ENCODE measurements around the gene CYFIP1. TPM values are rescaled to one million over a fixed set of nuclear protein-coding genes. Genes with fewer than 3 reads are reported as not detected.

Gene CYFIP1
- total and polyA plus RNA-seq, 10 of the 15 experiments (the other 5 are each of a cell fraction or from before 2014, with no cell fraction given) = 3.5 to 46.2 (median 28.3) TPM

DNA sequence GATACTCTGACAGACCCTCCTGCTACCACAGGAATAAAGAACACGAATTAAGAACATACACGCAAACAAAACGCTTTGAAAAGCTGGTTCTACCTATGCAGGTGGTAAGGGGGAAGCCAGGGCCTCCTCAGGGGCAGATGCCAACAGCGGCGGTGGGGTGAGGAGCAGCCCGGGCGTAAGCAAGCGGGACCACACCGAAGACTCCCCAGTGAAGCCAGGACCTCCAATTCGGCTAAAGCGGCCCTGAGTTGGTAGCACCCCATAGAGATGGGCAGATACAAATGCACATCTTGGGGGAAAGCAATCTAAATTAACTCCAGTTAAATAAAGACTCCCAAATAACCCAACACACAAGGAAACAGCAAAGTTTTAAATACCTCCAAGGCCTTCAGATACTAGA is 109.3 kb downstream of the CYFIP1 start:
- H3K4me1 ChIP-seq (ENCODE audit: control insufficient read depth, insufficient read depth, low read length) = no peaks in the 10 kb centered on the region
- H3K27ac ChIP-seq (ENCODE audit: control insufficient read depth, insufficient read depth) = no peak overlapping the region
- ChIA-PET RAD21 (ENCODE audit: unreplicated experiment) (no interaction called here), POLR2A (no interaction called here), CTCF (no interaction called here), SMC1A (ENCODE audit: uncharacterized antibody, unreplicated experiment) (no interaction called here)
- no peak overlapping the region for H3K4me3 ChIP-seq
- no peaks in the 10 kb centered on the region for H3K9me3 ChIP-seq (replicated peaks; ENCODE audit: control insufficient read depth, insufficient read depth, low read length)
- FAIRE-seq = no peak
- peaks cover 12 to 52% of the 10 kb centered on the region in 2 experiments for H3K36me3 ChIP-seq (ENCODE audit: control insufficient read depth in 2 of 2, insufficient read depth in 2 of 2, low read length in 1 of 2)
- H3K79me2 ChIP-seq (ENCODE audit: control insufficient read depth, insufficient read depth, low read length) = no peaks in the 10 kb centered on the region
- intact Hi-C loops (cut with micrococcal nuclease; ENCODE audit: unreplicated experiment) = no loop called here
- H3K9ac ChIP-seq (ENCODE audit: control insufficient read depth, insufficient read depth, low read length) = no peak overlapping the region
- ATAC-seq = no peak
- BruUV-seq (replicated peaks) = no TSS peak
- WGBS (ENCODE audit: insufficient coverage, insufficient replicate concordance, low lambda C conversion rate, missing lambda C conversion rate) = 92% methylated on average over 11 of the region's 11 CpGs
- no peak overlapping the region for H3K4me2 ChIP-seq (ENCODE audit: control insufficient read depth, insufficient read depth)
- no peak overlapping the region for H2AFZ ChIP-seq (ENCODE audit: control insufficient read depth, low read depth, low read length)
- no peaks in the 10 kb centered on the region for H3K27me3 ChIP-seq (replicated peaks in 1 of 2; ENCODE audit: control insufficient read depth in 2 of 2, insufficient read depth in 2 of 2, low read length in 1 of 2)
- in situ Hi-C loops (cut with MboI) = no loop called here
- DNase-seq (ENCODE audit: low read depth, low spot score) = no peak
- H4K20me1 ChIP-seq (ENCODE audit: control insufficient read depth, insufficient read depth) = no peaks in the 10 kb centered on the region; the same call in 1 of the 2 replicates
- TF ChIP-seq, protein P1, sequence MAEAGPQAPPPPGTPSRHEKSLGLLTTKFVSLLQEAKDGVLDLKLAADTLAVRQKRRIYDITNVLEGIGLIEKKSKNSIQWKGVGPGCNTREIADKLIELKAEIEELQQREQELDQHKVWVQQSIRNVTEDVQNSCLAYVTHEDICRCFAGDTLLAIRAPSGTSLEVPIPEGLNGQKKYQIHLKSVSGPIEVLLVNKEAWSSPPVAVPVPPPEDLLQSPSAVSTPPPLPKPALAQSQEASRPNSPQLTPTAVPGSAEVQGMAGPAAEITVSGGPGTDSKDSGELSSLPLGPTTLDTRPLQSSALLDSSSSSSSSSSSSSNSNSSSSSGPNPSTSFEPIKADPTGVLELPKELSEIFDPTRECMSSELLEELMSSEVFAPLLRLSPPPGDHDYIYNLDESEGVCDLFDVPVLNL (IDR thresholded peaks at IDR 0.05; ENCODE audit: low read depth, low read length) = no peak
- TF ChIP-seq BACH1 (IDR thresholded peaks at IDR 0.05; ENCODE audit: borderline replicate concordance) = no peak
- TF ChIP-seq, protein P2, sequence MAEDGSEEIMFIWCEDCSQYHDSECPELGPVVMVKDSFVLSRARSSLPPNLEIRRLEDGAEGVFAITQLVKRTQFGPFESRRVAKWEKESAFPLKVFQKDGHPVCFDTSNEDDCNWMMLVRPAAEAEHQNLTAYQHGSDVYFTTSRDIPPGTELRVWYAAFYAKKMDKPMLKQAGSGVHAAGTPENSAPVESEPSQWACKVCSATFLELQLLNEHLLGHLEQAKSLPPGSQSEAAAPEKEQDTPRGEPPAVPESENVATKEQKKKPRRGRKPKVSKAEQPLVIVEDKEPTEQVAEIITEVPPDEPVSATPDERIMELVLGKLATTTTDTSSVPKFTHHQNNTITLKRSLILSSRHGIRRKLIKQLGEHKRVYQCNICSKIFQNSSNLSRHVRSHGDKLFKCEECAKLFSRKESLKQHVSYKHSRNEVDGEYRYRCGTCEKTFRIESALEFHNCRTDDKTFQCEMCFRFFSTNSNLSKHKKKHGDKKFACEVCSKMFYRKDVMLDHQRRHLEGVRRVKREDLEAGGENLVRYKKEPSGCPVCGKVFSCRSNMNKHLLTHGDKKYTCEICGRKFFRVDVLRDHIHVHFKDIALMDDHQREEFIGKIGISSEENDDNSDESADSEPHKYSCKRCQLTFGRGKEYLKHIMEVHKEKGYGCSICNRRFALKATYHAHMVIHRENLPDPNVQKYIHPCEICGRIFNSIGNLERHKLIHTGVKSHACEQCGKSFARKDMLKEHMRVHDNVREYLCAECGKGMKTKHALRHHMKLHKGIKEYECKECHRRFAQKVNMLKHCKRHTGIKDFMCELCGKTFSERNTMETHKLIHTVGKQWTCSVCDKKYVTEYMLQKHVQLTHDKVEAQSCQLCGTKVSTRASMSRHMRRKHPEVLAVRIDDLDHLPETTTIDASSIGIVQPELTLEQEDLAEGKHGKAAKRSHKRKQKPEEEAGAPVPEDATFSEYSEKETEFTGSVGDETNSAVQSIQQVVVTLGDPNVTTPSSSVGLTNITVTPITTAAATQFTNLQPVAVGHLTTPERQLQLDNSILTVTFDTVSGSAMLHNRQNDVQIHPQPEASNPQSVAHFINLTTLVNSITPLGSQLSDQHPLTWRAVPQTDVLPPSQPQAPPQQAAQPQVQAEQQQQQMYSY (CRISPR knock-in tag; IDR thresholded peaks at IDR 0.05) = no peak
- TF ChIP-seq LARP7 (IDR thresholded peaks at IDR 0.05) = no peak
- TF ChIP-seq ZNF384 (IDR thresholded peaks at IDR 0.05; ENCODE audit: borderline replicate concordance, low read depth, low read length) = no peak
- TF ChIP-seq, protein P3, sequence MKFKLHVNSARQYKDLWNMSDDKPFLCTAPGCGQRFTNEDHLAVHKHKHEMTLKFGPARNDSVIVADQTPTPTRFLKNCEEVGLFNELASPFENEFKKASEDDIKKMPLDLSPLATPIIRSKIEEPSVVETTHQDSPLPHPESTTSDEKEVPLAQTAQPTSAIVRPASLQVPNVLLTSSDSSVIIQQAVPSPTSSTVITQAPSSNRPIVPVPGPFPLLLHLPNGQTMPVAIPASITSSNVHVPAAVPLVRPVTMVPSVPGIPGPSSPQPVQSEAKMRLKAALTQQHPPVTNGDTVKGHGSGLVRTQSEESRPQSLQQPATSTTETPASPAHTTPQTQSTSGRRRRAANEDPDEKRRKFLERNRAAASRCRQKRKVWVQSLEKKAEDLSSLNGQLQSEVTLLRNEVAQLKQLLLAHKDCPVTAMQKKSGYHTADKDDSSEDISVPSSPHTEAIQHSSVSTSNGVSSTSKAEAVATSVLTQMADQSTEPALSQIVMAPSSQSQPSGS (IDR thresholded peaks at IDR 0.05; ENCODE audit: low read length) = no peak
- TF ChIP-seq RBBP5 (conservative IDR thresholded peaks at IDR 0.05) = no peak
- no peak for TF ChIP-seq ZNF217 (IDR thresholded peaks at IDR 0.05)
- no peak for TF ChIP-seq ZNF592 (IDR thresholded peaks at IDR 0.05)
- TF ChIP-seq PAX5 (IDR thresholded peaks at IDR 0.05; ENCODE audit: borderline replicate concordance, low read depth, low read length) = no peak
- TF ChIP-seq REST (IDR thresholded peaks at IDR 0.05; ENCODE audit: low read depth, low read length) = no peak

All from GM12878 (cell line).